H1 (cell line): Measurements from ENCODE around the gene CTNND2. TPM values are rescaled to one million over a fixed set of nuclear protein-coding genes. Genes with fewer than 3 reads are reported as not detected.

Experiments used
- CTCF ChIA-PET: fragments of 300-600 bp; sonication (Branson Sonifier 250); formaldehyde crosslinking; loops from one replicate; lab custom pipeline; 2021; ENCODE audit not compliant: partially characterized antibody; lab: Charles Lee
- POLR2A ChIA-PET: fragments of 300-600 bp; sonication (Branson Sonifier 250); formaldehyde crosslinking; loops from one replicate; lab custom pipeline; 2021; ENCODE audit warnings: inconsistent platforms; ENCODE audit not compliant: partially characterized antibody; lab: Charles Lee
- DNase-seq, 2 experiments: peaks; one replicate each; pipeline versions ENCODE4 v3.0.0 to v3.0.0-alpha.2; 2010 to 2022; ENCODE audit warnings: low spot score in 2 of 2, low read depth in 1 of 2, mixed read lengths in 1 of 2
- FAIRE-seq: peaks from 2 replicates; lab custom pipeline; 2011; peaks lifted over from hg19 to GRCh38; lab: Jason Lieb, UNC
- H2AFZ ChIP-seq: 2 replicates; pipeline ENCODE4 v1.8.1; 2012; ENCODE audit warnings: low read length, inconsistent platforms
- H2AK5ac ChIP-seq: 2 replicates; pipeline ENCODE4 v1.6.1; 2013; ENCODE audit warnings: low read depth, low read length
- H2BK120ac ChIP-seq: replicated peaks from 2 replicates; pipeline ENCODE3; 2013; ENCODE audit warnings: low read depth, low read length, inconsistent platforms
- H2BK12ac ChIP-seq: 2 replicates; pipeline ENCODE4 v1.6.1; 2013; ENCODE audit warnings: low read depth, low read length
- H2BK15ac ChIP-seq: 2 replicates; pipeline ENCODE4 v1.6.1; 2013; ENCODE audit warnings: low read length
- H2BK20ac ChIP-seq: 2 replicates; pipeline ENCODE4 v1.6.1; 2013; ENCODE audit warnings: low read length
- H2BK5ac ChIP-seq: 2 replicates; pipeline ENCODE4 v1.6.1; 2013; ENCODE audit warnings: low read depth, low read length
- H3K14ac ChIP-seq: 2 replicates; pipeline ENCODE4 v1.6.1; 2013; ENCODE audit warnings: inconsistent platforms; ENCODE audit not compliant: insufficient read length
- H3K18ac ChIP-seq: 2 replicates; pipeline ENCODE4 v1.6.1; 2013; ENCODE audit warnings: low read length; ENCODE audit errors: extremely low read depth
- H3K23ac ChIP-seq: 2 replicates; pipeline ENCODE4 v1.6.1; 2013; ENCODE audit warnings: inconsistent platforms; ENCODE audit not compliant: insufficient read length
- H3K23me2 ChIP-seq: 2 replicates; pipeline ENCODE4 v1.6.1; 2013; ENCODE audit warnings: low read depth, low read length
- H3K27ac ChIP-seq: 2 replicates; pipeline ENCODE4 v1.6.1; 2011; ENCODE audit warnings: low read depth, low read length, inconsistent platforms
- H3K27me3 ChIP-seq, 4 experiments: replicated peaks in 1 of 4; 1 replicate in 1 of 4; 2 replicates in 3 of 4; pipeline versions ENCODE4 v1.6.1 to v1.8.1; 2011 to 2013; ENCODE audit warnings: low read length in 3 of 4, mild to moderate bottlenecking in 3 of 4, inconsistent platforms in 2 of 4, mixed read lengths in 2 of 4, moderate library complexity in 1 of 4; ENCODE audit not compliant: control insufficient read depth in 3 of 4, insufficient read depth in 3 of 4; ENCODE audit errors: extremely low read depth in 1 of 4
- H3K36me3 ChIP-seq, 4 experiments: 2 replicates each; pipeline versions ENCODE4 v1.6.1 to v1.8.1; 2011 to 2013; ENCODE audit warnings: mild to moderate bottlenecking in 4 of 4, low read length in 3 of 4, moderate library complexity in 2 of 4, control low read depth in 1 of 4, inconsistent platforms in 1 of 4; ENCODE audit not compliant: insufficient read depth in 4 of 4, control insufficient read depth in 2 of 4
- H3K4ac ChIP-seq: replicated peaks from 2 replicates; pipeline ENCODE3; 2013; ENCODE audit warnings: low read length, low read depth, mixed read lengths, inconsistent platforms; ENCODE audit not compliant: insufficient read length
- H3K4me1 ChIP-seq, 4 experiments: replicated peaks in 1 of 4; 1 replicate in 1 of 4; 2 replicates in 3 of 4; pipeline versions ENCODE4 v1.6.1 to v1.8.1; 2011 to 2013; ENCODE audit warnings: low read length in 3 of 4, inconsistent platforms in 2 of 4, mixed read lengths in 1 of 4; ENCODE audit not compliant: insufficient read depth in 4 of 4, control insufficient read depth in 3 of 4
- H3K4me2 ChIP-seq, 2 experiments: 2 replicates each; pipeline versions ENCODE4 v1.6.1 to v1.8.1; 2011 to 2013; ENCODE audit warnings: low read depth in 2 of 2, low read length in 2 of 2, control low read depth in 1 of 2, inconsistent platforms in 1 of 2, mild to moderate bottlenecking in 1 of 2; ENCODE audit not compliant: insufficient read depth in 1 of 2
- H3K4me3 ChIP-seq, 4 experiments: fragments of 200-600, 300-600 bp in 1 of 4; sonication (generic), shearing (Covaris generic), sonication (Bioruptor Twin) in 1 of 4; 2 replicates each; pipeline versions ENCODE4 v1.5.1 to v1.8.1; 2011 to 2016; ENCODE audit warnings: low read length in 4 of 4, low read depth in 3 of 4, control low read depth in 2 of 4, inconsistent platforms in 2 of 4, mild to moderate bottlenecking in 2 of 4, mixed read lengths in 1 of 4, moderate library complexity in 1 of 4; ENCODE audit not compliant: insufficient read depth in 2 of 4; ENCODE audit errors: extremely low read depth in 1 of 4
- H3K56ac ChIP-seq: replicated peaks from 2 replicates; pipeline ENCODE3; 2013; ENCODE audit warnings: low read depth, mild to moderate bottlenecking, mixed read lengths, low read length, inconsistent platforms; ENCODE audit not compliant: insufficient read length
- H3K79me1 ChIP-seq: 2 replicates; pipeline ENCODE4 v1.6.1; 2013; ENCODE audit warnings: low read depth, low read length, control low read depth
- H3K79me2 ChIP-seq, 2 experiments: 2 replicates each; pipeline versions ENCODE4 v1.6.1 to v1.8.1; 2012 to 2013; ENCODE audit warnings: low read length in 2 of 2, mild to moderate bottlenecking in 2 of 2, inconsistent platforms in 1 of 2; ENCODE audit not compliant: insufficient read depth in 2 of 2, control insufficient read depth in 1 of 2
- H3K9ac ChIP-seq, 4 experiments: replicated peaks in 1 of 4; 1 replicate in 1 of 4; 2 replicates in 3 of 4; pipeline versions ENCODE4 v1.6.1 to v1.8.1; 2011 to 2013; ENCODE audit warnings: low read depth in 3 of 4, low read length in 3 of 4, control low read depth in 2 of 4, mild to moderate bottlenecking in 2 of 4, moderate library complexity in 2 of 4, inconsistent platforms in 1 of 4; ENCODE audit errors: extremely low read depth in 1 of 4
- H3K9me3 ChIP-seq, 2 experiments: 2 replicates each; pipeline versions ENCODE4 v1.6.1 to v1.8.1; 2012 to 2013; ENCODE audit warnings: mild to moderate bottlenecking in 2 of 2, moderate library complexity in 2 of 2, control low read depth in 1 of 2, inconsistent platforms in 1 of 2, low read depth in 1 of 2, low read length in 1 of 2, mixed read lengths in 1 of 2; ENCODE audit not compliant: insufficient read depth in 2 of 2
- H4K20me1 ChIP-seq, 2 experiments: replicated peaks in 1 of 2; 2 replicates each; pipeline versions ENCODE3 to v1.8.1; 2011 to 2013; ENCODE audit warnings: inconsistent platforms in 2 of 2, low read length in 2 of 2, mild to moderate bottlenecking in 1 of 2; ENCODE audit not compliant: insufficient read depth in 2 of 2, control insufficient read depth in 1 of 2
- H4K5ac ChIP-seq: 2 replicates; pipeline ENCODE4 v1.6.1; 2013; ENCODE audit warnings: low read length, low read depth, mixed read lengths, inconsistent platforms; ENCODE audit not compliant: insufficient read length
- H4K8ac ChIP-seq: 2 replicates; pipeline ENCODE4 v1.8.0; 2013; ENCODE audit warnings: mild to moderate bottlenecking, moderate library complexity, low read length, inconsistent platforms; ENCODE audit not compliant: insufficient read depth; ENCODE audit errors: extremely low read depth
- H4K91ac ChIP-seq: replicated peaks from 2 replicates; pipeline ENCODE3; 2013; ENCODE audit warnings: low read length, mixed read lengths, inconsistent platforms; ENCODE audit not compliant: insufficient read length
- EP300 ChIP-seq, 2 experiments: IDR thresholded peaks; 1 replicate in 1 of 2; 2 replicates in 1 of 2; pipeline ENCODE4 v1.6.1; 2011 to 2012; ENCODE audit warnings: low read depth in 2 of 2, low read length in 2 of 2, mild to moderate bottlenecking in 2 of 2, borderline replicate concordance in 1 of 2, inconsistent platforms in 1 of 2, moderate library complexity in 1 of 2
- KDM5A ChIP-seq: fragments of 200-600 bp; IDR thresholded peaks from 2 replicates; pipeline ENCODE4 v1.7.1; 2012; ENCODE audit warnings: mild to moderate bottlenecking, low read length, inconsistent platforms, mixed read lengths
- POLR2AphosphoS5 ChIP-seq: IDR thresholded peaks from 2 replicates; pipeline ENCODE4 v1.6.1; 2011; ENCODE audit warnings: low read depth, low read length
- SIRT6 ChIP-seq: IDR thresholded peaks from one replicate; pipeline ENCODE4 v1.7.1; 2012; ENCODE audit warnings: low read length, inconsistent platforms
- WGBS, 2 experiments: shearing (Covaris generic) in 1 of 2; methylation state at CpG; one replicate each; pipeline versions ENCODE4 v1.1.6 to v1.1.7; 2013 to 2015; ENCODE audit warnings: low lambda C conversion rate in 2 of 2, mixed read lengths in 2 of 2, inconsistent platforms in 1 of 2, low coverage in 1 of 2, missing lambda C conversion rate in 1 of 2; ENCODE audit not compliant: insufficient replicate concordance in 2 of 2, insufficient coverage in 1 of 2, insufficient read length in 1 of 2; ENCODE audit errors: extremely low coverage in 1 of 2, missing lambda C conversion rate in 1 of 2; 5-methylcytosine and 5-hydroxymethylcytosine counted together
- polyA plus RNA-seq, 7 experiments: library from polyadenylated mRNA; depleted of rRNA in 3 of 7; stranded (reverse) in 5 of 7; unstranded in 2 of 7; fragments of >200 nt in 5 of 7; fragments of 200-250 nt in 2 of 7; gene quantifications; 1 replicate in 5 of 7; 2 replicates in 1 of 7; 4 replicates in 1 of 7; pipeline versions ENCODE4 v1.2.1 to v1.2.3, GENCODE V29; 2011 to 2013; ENCODE audit warnings: missing spikeins in 2 of 7, mixed read lengths in 2 of 7
- total RNA-seq: library from RNA; stranded (reverse); fragmentation: NEBNext Ultra II Directional; extraction: Animal tissue kit (Norgen Biotek cat#: 25700); gene quantifications from 2 replicates; pipeline ENCODE4 v1.2.1, GENCODE V29; 2021
- TF ChIP-seq, protein P1 (sequence below): IDR thresholded peaks from 2 replicates; pipeline ENCODE4 v1.6.1; 2012; ENCODE audit warnings: inconsistent platforms
- TF ChIP-seq, protein P2 (sequence below), 3 experiments: IDR thresholded peaks; 1 replicate in 2 of 3; 2 replicates in 1 of 3; pipeline versions ENCODE4 v1.5.1 to v1.6.1; 2011; ENCODE audit warnings: low read length in 3 of 3, mild to moderate bottlenecking in 3 of 3, inconsistent platforms in 2 of 3, low read depth in 1 of 3, moderate library complexity in 1 of 3; ENCODE audit not compliant: insufficient read depth in 1 of 3; ENCODE audit errors: control extremely low read depth in 1 of 3
- TF ChIP-seq, protein P3 (sequence below): IDR thresholded peaks from 2 replicates; pipeline ENCODE4 v1.6.1; 2012; ENCODE audit warnings: low read length, inconsistent platforms

Gene CTNND2
- total and polyA plus RNA-seq, 2 of the 8 experiments (the other 6 are each of a cell fraction or from before 2014, with no cell fraction given) = 7.4 to 14.2 TPM

DNA sequence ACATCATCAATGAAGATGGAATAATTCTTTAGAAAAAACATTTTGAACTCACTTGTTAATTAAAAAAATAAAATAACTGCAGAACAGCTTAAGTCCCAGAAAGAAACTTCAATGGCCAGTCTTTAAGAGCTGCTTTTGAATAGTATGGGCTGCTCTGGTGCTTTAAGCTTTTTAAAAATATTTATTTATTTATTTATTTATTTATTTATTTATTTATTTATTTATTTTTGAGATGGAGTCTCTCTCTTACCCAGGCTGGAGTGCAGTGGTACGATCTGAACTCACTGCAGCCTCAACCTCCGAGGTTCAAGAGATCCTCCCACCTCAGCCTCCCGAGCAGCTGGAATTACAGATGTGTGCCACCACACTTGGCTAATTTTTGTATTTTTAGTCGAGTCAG is 626.9 kb downstream of the CTNND2 start:
- no peak overlapping the region for H3K18ac ChIP-seq
- no peak overlapping the region for H3K4me3 ChIP-seq
- H2AFZ ChIP-seq = no peak overlapping the region
- WGBS, 2 experiments = 94% methylated on average over 4 of the region's 4 CpGs; no CpG with 5 or more reads in 1 of the 2 experiments
- no peak overlapping the region for H2AK5ac ChIP-seq
- no peak overlapping the region for H2BK15ac ChIP-seq
- no peak overlapping the region for H2BK20ac ChIP-seq
- DNase-seq (no peak), FAIRE-seq (no peak)
- H3K4ac ChIP-seq = no peak overlapping the region
- H3K79me2 ChIP-seq = no peaks in the 10 kb centered on the region
- no peaks in the 10 kb centered on the region for H4K20me1 ChIP-seq
- peaks cover 3 to 11% of the 10 kb centered on the region in 2 experiments; a peak in 3 of 4 replicates for H3K9me3 ChIP-seq
- H3K23me2 ChIP-seq = no peaks in the 10 kb centered on the region
- H3K4me1 ChIP-seq = no peaks in the 10 kb centered on the region
- H3K56ac ChIP-seq = no peak overlapping the region
- no peak overlapping the region for H4K5ac ChIP-seq
- H3K79me1 ChIP-seq = no peaks in the 10 kb centered on the region
- H3K36me3 ChIP-seq = no peaks in the 10 kb centered on the region
- H2BK12ac ChIP-seq = no peak overlapping the region
- no peak overlapping the region for H3K27ac ChIP-seq
- no peak overlapping the region for H4K8ac ChIP-seq
- H2BK5ac ChIP-seq = no peak overlapping the region
- TF ChIP-seq, protein P1, sequence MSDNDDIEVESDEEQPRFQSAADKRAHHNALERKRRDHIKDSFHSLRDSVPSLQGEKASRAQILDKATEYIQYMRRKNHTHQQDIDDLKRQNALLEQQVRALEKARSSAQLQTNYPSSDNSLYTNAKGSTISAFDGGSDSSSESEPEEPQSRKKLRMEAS = no peak
- TF ChIP-seq, protein P2, sequence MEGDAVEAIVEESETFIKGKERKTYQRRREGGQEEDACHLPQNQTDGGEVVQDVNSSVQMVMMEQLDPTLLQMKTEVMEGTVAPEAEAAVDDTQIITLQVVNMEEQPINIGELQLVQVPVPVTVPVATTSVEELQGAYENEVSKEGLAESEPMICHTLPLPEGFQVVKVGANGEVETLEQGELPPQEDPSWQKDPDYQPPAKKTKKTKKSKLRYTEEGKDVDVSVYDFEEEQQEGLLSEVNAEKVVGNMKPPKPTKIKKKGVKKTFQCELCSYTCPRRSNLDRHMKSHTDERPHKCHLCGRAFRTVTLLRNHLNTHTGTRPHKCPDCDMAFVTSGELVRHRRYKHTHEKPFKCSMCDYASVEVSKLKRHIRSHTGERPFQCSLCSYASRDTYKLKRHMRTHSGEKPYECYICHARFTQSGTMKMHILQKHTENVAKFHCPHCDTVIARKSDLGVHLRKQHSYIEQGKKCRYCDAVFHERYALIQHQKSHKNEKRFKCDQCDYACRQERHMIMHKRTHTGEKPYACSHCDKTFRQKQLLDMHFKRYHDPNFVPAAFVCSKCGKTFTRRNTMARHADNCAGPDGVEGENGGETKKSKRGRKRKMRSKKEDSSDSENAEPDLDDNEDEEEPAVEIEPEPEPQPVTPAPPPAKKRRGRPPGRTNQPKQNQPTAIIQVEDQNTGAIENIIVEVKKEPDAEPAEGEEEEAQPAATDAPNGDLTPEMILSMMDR (IDR thresholded peaks at IDR 0.05; ENCODE audit: control extremely low read depth in 1 of 3, insufficient read depth in 1 of 3, low read depth in 1 of 3, low read length in 3 of 3) = no peak
- TF ChIP-seq SIRT6 = no peak
- no peak for TF ChIP-seq POLR2AphosphoS5
- TF ChIP-seq, protein P3, sequence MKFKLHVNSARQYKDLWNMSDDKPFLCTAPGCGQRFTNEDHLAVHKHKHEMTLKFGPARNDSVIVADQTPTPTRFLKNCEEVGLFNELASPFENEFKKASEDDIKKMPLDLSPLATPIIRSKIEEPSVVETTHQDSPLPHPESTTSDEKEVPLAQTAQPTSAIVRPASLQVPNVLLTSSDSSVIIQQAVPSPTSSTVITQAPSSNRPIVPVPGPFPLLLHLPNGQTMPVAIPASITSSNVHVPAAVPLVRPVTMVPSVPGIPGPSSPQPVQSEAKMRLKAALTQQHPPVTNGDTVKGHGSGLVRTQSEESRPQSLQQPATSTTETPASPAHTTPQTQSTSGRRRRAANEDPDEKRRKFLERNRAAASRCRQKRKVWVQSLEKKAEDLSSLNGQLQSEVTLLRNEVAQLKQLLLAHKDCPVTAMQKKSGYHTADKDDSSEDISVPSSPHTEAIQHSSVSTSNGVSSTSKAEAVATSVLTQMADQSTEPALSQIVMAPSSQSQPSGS = no peak
- TF ChIP-seq KDM5A = no peak
- TF ChIP-seq EP300 (IDR thresholded peaks at IDR 0.05; ENCODE audit: borderline replicate concordance in 1 of 2, low read depth in 2 of 2, low read length in 2 of 2) = no peak
- peaks cover 0 to 1% (median 0%) of the 10 kb centered on the region in 4 experiments; a peak in 1 of 7 replicates for H3K27me3 ChIP-seq
- no peak overlapping the region for H2BK120ac ChIP-seq
- CTCF ChIA-PET = interaction anchor here (1.0 to 1.8 kb wide), 4 partner anchors 9 to 72 kb away, joined by 3 to 5 read pairs (median 4); no protein-coding TSS in a partner anchor
- POLR2A ChIA-PET = no interaction called here
- no peak overlapping the region for H3K9ac ChIP-seq
- no peak overlapping the region for H4K91ac ChIP-seq
- no peak overlapping the region for H3K4me2 ChIP-seq
- no peak overlapping the region for H3K14ac ChIP-seq
- no peak overlapping the region for H3K23ac ChIP-seq
